IMR-90 (cell line): ENCODE data around the gene STXBP6. TPM values are rescaled to one million over a fixed set of nuclear protein-coding genes. Genes with fewer than 3 reads are reported as not detected.

Source experiments
- ATAC-seq: fragments of 200-7000 bp; cut with Tn5 transposase; 2 replicates; pipeline ENCODE4 v1.9.1; 2020; ENCODE audit warnings: low read depth, mild to moderate bottlenecking, moderate library complexity
- BruUV-seq: library from RNA; stranded (reverse); fragments of 400-500 nt; replicated peaks from 2 replicates; lab custom pipeline; 2021; lab: Mats Ljungman, UMichigan
- CTCF ChIA-PET: fragments of 300-600 bp; formaldehyde crosslinking; extraction: SDS; loops from one replicate; lab custom pipeline; 2021; ENCODE audit warnings: antibody characterized with exemption; lab: Yijun Ruan, JAX
- POLR2A ChIA-PET: fragments of 300-600 bp; sonication (Branson Sonifier 250); formaldehyde crosslinking; loops from one replicate; lab custom pipeline; 2022; ENCODE audit warnings: antibody characterized with exemption; ENCODE audit not compliant: unreplicated experiment; lab: Charles Lee
- DNase-seq: peaks from one replicate; pipeline ENCODE4 v3.0.0; 2013
- H2AFZ ChIP-seq: replicated peaks from 2 replicates; pipeline ENCODE3; 2013; ENCODE audit warnings: low read length, mild to moderate bottlenecking; ENCODE audit not compliant: poor library complexity
- H2AK5ac ChIP-seq: 2 replicates; pipeline ENCODE4 v1.6.1; 2013; ENCODE audit warnings: low read depth, low read length, inconsistent platforms
- H2AK9ac ChIP-seq: replicated peaks from 2 replicates; pipeline ENCODE3; 2013; ENCODE audit warnings: mild to moderate bottlenecking, low read depth, low read length, moderate library complexity; ENCODE audit not compliant: poor library complexity
- H2BK120ac ChIP-seq: 2 replicates; pipeline ENCODE4 v1.6.1; 2013; ENCODE audit warnings: low read depth, low read length, inconsistent platforms
- H2BK15ac ChIP-seq: 3 replicates; pipeline ENCODE4 v1.6.1; 2013; ENCODE audit warnings: low read depth, low read length, inconsistent platforms
- H2BK20ac ChIP-seq: 2 replicates; pipeline ENCODE4 v1.6.1; 2013; ENCODE audit warnings: low read depth, mild to moderate bottlenecking, inconsistent platforms, low read length, moderate library complexity
- H2BK5ac ChIP-seq: 2 replicates; pipeline ENCODE4 v1.6.1; 2013; ENCODE audit warnings: mild to moderate bottlenecking, low read depth, low read length, inconsistent platforms; ENCODE audit not compliant: poor library complexity, severe bottlenecking
- H3K14ac ChIP-seq: replicated peaks from 2 replicates; pipeline ENCODE4 v1.6.1; 2013; ENCODE audit warnings: low read depth, low read length, inconsistent platforms
- H3K18ac ChIP-seq: 2 replicates; pipeline ENCODE4 v1.6.1; 2013; ENCODE audit warnings: low read depth, low read length, control low read depth
- H3K23ac ChIP-seq: 2 replicates; pipeline ENCODE4 v1.6.1; 2013; ENCODE audit warnings: low read depth, low read length, inconsistent platforms
- H3K27ac ChIP-seq: 2 replicates; pipeline ENCODE4 v1.5.1; 2013; ENCODE audit warnings: mild to moderate bottlenecking, control low read depth, low read length; ENCODE audit not compliant: insufficient read depth
- H3K27me3 ChIP-seq: 2 replicates; pipeline ENCODE4 v1.6.1; 2013; ENCODE audit warnings: low read length; ENCODE audit not compliant: control insufficient read depth, insufficient read depth
- H3K36me3 ChIP-seq: 2 replicates; pipeline ENCODE4 v1.6.1; 2013; ENCODE audit warnings: low read length, mixed read lengths; ENCODE audit not compliant: control insufficient read depth, insufficient read depth
- H3K4ac ChIP-seq: 2 replicates; pipeline ENCODE4 v1.6.1; 2013; ENCODE audit warnings: low read depth, low read length, inconsistent platforms
- H3K4me1 ChIP-seq: 2 replicates; pipeline ENCODE4 v1.6.1; 2013; ENCODE audit warnings: low read length, mixed read lengths; ENCODE audit not compliant: control insufficient read depth, insufficient read depth
- H3K4me2 ChIP-seq: 2 replicates; pipeline ENCODE4 v1.6.1; 2013; ENCODE audit warnings: low read depth, mild to moderate bottlenecking, control low read depth, low read length, moderate library complexity
- H3K4me3 ChIP-seq: 2 replicates; pipeline ENCODE4 v1.5.1; 2013; ENCODE audit warnings: low read depth, mild to moderate bottlenecking, control low read depth, low read length, moderate library complexity; ENCODE audit not compliant: insufficient read depth
- H3K56ac ChIP-seq: 2 replicates; pipeline ENCODE4 v1.6.1; 2013; ENCODE audit warnings: low read length, inconsistent platforms; ENCODE audit not compliant: insufficient read depth; ENCODE audit errors: extremely low read depth
- H3K79me1 ChIP-seq, 2 experiments: 2 replicates each; pipeline ENCODE4 v1.6.1; 2013; ENCODE audit warnings: low read length in 2 of 2, inconsistent platforms in 1 of 2, low read depth in 1 of 2
- H3K9ac ChIP-seq: 2 replicates; pipeline ENCODE4 v1.6.1; 2013; ENCODE audit warnings: low read depth, low read length, control low read depth
- H3K9me1 ChIP-seq: 2 replicates; pipeline ENCODE4 v1.6.1; 2013; ENCODE audit warnings: low read length, inconsistent platforms; ENCODE audit not compliant: insufficient read depth
- H3K9me3 ChIP-seq: 2 replicates; pipeline ENCODE4 v1.6.1; 2013; ENCODE audit warnings: low read length; ENCODE audit not compliant: control insufficient read depth, insufficient read depth
- H4K20me1 ChIP-seq: 2 replicates; pipeline ENCODE4 v1.6.1; 2013; ENCODE audit warnings: low read length, inconsistent platforms; ENCODE audit not compliant: insufficient read depth
- H4K5ac ChIP-seq: 2 replicates; pipeline ENCODE4 v1.6.1; 2013; ENCODE audit warnings: mild to moderate bottlenecking, low read depth, low read length, control low read depth
- H4K8ac ChIP-seq, 2 experiments: 2 replicates each; pipeline ENCODE4 v1.6.1; 2013; ENCODE audit warnings: low read depth in 2 of 2, low read length in 2 of 2, control low read depth in 1 of 2, inconsistent platforms in 1 of 2
- H4K91ac ChIP-seq: 2 replicates; pipeline ENCODE4 v1.6.1; 2013; ENCODE audit warnings: low read depth, low read length, inconsistent platforms; ENCODE audit not compliant: insufficient read depth
- RAD21 ChIP-seq: IDR thresholded peaks from 2 replicates; pipeline ENCODE4 v1.6.1; 2012; ENCODE audit warnings: low read length, improper control_type of control experiment
- WGBS, 2 experiments: methylation state at CpG; one replicate each; pipeline versions ENCODE4 v1.1.5 to v1.1.7; 2013; ENCODE audit warnings: missing lambda C conversion rate in 2 of 2; ENCODE audit not compliant: insufficient read length in 1 of 2; ENCODE audit errors: extremely low coverage in 2 of 2; 5-methylcytosine and 5-hydroxymethylcytosine counted together
- dilution Hi-C: fragments of 300-500 bp; cut with HindIII; formaldehyde crosslinking; loops from one replicate; pipeline ENCODE4 v1.14.3; 2018; ENCODE audit warnings: low sequenced_read_pairs; ENCODE audit not compliant: unreplicated experiment
- in situ Hi-C: fragments of 300-500 bp; cut with MboI; formaldehyde crosslinking; loops from 3 replicates; pipeline ENCODE4 v1.14.3; 2019; ENCODE audit warnings: low sequenced_read_pairs, inconsistent platforms, mixed read lengths
- intact Hi-C: fragments of 100-400 bp; cut with micrococcal nuclease; formaldehyde crosslinking; loops from 2 replicates; pipeline ENCODE4 v1.10.0; 2022
- polyA plus RNA-seq, 3 experiments: library from polyadenylated mRNA; depleted of rRNA; stranded (reverse); fragments of >200 nt; gene quantifications; 2 replicates each; pipeline ENCODE4 v1.2.3, GENCODE V29; 2012; ENCODE audit warnings: low replicate concordance in 1 of 3
- total RNA-seq: library from RNA; depleted of rRNA; stranded (reverse); fragments of >200 nt; gene quantifications from 2 replicates; pipeline ENCODE4 v1.2.3, GENCODE V29; 2012

STXBP6 gene
- total and polyA plus RNA-seq, 2 of the 4 experiments (the other 2 are of a cell fraction) = 14.2 to 14.3 TPM

GRCh38 chr14:25015761-25016160 lies 34.2 kb downstream of the STXBP6 start:
- dilution Hi-C loops (no loop called here), intact Hi-C loops (no loop called here), in situ Hi-C loops (no loop called here)
- WGBS, 2 experiments = 100% methylated on average over 1 of the region's 1 CpG; no CpG with 5 or more reads in 1 of the 2 experiments
- Histone ChIP-seq H4K5ac (no peak overlapping the region), H2BK15ac (no peak overlapping the region), H3K27ac (no peak overlapping the region), H2AK9ac (no peak overlapping the region), H3K9ac (no peak overlapping the region), H3K36me3 (no peaks in the 10 kb centered on the region), H3K18ac (no peak overlapping the region), H2BK120ac (no peak overlapping the region), H3K27me3 (no peaks in the 10 kb centered on the region), H3K9me3 (no peaks in the 10 kb centered on the region), H3K4me2 (no peak overlapping the region), H2AFZ (no peak overlapping the region), H3K4ac (no peak overlapping the region), H3K14ac (no peak overlapping the region), H3K4me3 (no peak overlapping the region), H4K20me1 (no peaks in the 10 kb centered on the region), H3K23ac (no peak overlapping the region), H3K79me1 (no peaks in the 10 kb centered on the region), H2BK5ac (no peak overlapping the region), H2BK20ac (no peak overlapping the region), H2AK5ac (no peak overlapping the region), H3K9me1 (no peaks in the 10 kb centered on the region), H4K91ac (no peak overlapping the region), H4K8ac (no peak overlapping the region), H3K4me1 (no peaks in the 10 kb centered on the region), H3K56ac (no peak overlapping the region)
- ATAC-seq = no peak
- ChIA-PET CTCF (interaction anchor here (0.6 to 0.8 kb wide), 3 partner anchors 13 to 281 kb away, joined by 3 to 6 read pairs (median 4); no protein-coding TSS in a partner anchor), POLR2A (interaction anchor here (0.5 kb wide), 1 partner anchor 40 kb away, joined by 3 read pairs; no protein-coding TSS in a partner anchor)
- DNase-seq = no peak
- no TSS peak for BruUV-seq
- TF ChIP-seq RAD21 = no peak
